ENCODE results near the gene BST1.

DNA sequence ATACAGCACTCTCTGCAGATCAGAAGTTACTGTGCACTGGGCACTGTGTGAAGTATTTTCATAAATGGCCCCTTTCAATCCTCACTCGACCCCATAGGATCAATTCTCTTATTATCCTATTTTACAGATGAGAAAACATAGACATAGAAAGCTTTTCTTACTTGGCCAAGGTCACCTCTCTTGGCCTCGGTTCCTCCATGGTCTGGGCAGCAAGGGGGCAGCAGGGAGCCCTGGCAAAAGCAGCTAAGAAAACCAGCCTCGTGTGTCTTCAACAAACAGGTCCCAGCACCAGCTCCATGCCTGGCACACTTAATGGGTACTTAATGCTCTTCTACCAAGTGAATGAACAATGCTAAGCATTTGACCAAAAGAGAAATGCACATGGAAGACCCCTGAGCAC, 34.4 kb downstream of the BST1 start:
- TF ChIP-seq, protein P1, sequence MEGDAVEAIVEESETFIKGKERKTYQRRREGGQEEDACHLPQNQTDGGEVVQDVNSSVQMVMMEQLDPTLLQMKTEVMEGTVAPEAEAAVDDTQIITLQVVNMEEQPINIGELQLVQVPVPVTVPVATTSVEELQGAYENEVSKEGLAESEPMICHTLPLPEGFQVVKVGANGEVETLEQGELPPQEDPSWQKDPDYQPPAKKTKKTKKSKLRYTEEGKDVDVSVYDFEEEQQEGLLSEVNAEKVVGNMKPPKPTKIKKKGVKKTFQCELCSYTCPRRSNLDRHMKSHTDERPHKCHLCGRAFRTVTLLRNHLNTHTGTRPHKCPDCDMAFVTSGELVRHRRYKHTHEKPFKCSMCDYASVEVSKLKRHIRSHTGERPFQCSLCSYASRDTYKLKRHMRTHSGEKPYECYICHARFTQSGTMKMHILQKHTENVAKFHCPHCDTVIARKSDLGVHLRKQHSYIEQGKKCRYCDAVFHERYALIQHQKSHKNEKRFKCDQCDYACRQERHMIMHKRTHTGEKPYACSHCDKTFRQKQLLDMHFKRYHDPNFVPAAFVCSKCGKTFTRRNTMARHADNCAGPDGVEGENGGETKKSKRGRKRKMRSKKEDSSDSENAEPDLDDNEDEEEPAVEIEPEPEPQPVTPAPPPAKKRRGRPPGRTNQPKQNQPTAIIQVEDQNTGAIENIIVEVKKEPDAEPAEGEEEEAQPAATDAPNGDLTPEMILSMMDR (IDR thresholded peaks at IDR 0.05) = no peak
- no peak for TF ChIP-seq POLR2AphosphoS5 (IDR thresholded peaks at IDR 0.05; ENCODE audit: low read depth, low read length)

All from SK-N-SH (cell line).